ENCODE results near the gene CARS2.

DNA sequence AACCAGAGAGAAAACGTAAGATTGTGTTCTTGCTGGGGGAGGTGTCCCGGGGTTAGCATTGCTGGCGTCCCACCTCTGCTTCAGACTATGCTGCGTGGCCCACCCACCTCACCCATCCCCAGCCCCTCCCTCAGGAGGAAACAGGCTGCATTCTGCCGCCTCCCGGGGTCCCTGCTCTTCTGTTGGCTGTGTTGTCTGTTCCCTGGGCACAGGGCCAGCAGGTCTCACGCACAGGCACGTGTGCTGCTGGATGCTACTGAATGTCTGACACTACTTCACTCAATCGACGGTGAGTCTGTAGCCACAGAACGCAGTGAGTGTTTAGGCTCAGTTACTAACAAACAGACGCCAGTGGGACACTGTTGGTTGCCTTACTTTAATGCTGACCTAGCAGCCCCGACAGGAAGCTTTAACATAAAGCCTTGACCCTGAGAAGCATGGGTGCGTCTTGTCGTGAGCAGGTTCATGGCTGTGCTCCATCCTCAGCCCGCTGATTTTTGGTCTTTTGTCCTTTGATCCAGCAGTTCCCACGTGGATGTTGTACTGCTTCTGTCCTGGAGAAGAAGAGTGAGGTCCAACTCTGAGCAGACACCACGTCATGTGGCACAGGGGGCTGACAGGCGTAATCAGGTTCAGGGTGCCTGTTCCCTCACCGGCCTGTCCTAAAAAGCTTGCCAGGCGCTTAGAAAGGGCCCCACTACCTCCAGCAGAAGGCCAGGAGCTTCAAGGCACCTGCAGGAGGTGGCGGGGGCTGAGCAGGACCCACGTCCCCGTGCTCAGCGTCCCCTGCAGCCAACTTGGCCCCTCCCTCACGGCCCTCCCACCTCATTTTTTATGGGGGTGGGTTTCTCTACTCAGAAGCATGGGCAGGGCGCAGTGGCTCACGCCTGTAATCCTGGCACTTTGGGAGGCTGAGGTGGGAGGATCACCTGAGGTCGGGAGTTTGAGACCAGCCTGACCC lies 64.6 kb downstream of the CARS2 start:
- TF ChIP-seq POLR2AphosphoS5 (IDR thresholded peaks at IDR 0.05; ENCODE audit: low read depth, low read length): no peak
- TF ChIP-seq POLR2A (IDR thresholded peaks at IDR 0.05; ENCODE audit: low read depth, low read length): no peak; the same call in 1 of the 2 replicates

All from GM12891 (cell line).